Lower lobe of right lung (tissue), 2 donors: ENCODE results near the gene TNFRSF21. TPM values are rescaled to one million over a fixed set of nuclear protein-coding genes. Genes with fewer than 3 reads are reported as not detected.

ENCODE experiments used
- ATAC-seq, 2 donors: fragments of 200-7000 bp; cut with Tn5 transposase; one replicate each; pipeline ENCODE4 v1.9.1; 2020 to 2022; ENCODE audit warnings: mild to moderate bottlenecking in 2 of 2, moderate library complexity in 2 of 2
- DNase-seq: peaks from one replicate; pipeline ENCODE4 v3.0.0-alpha.2; 2020
- H3K27ac ChIP-seq: fragments of 200-600 bp; one replicate; pipeline ENCODE4 v1.8.0; 2022
- H3K27me3 ChIP-seq: fragments of 200-600 bp; one replicate; pipeline ENCODE4 v1.8.0; 2022; ENCODE audit warnings: low read depth
- H3K36me3 ChIP-seq: fragments of 200-600 bp; one replicate; pipeline ENCODE4 v1.8.0; 2022; ENCODE audit warnings: mild to moderate bottlenecking
- H3K4me1 ChIP-seq: fragments of 200-600 bp; one replicate; pipeline ENCODE4 v1.8.0; 2022
- H3K4me3 ChIP-seq: fragments of 200-600 bp; one replicate; pipeline ENCODE4 v1.8.0; 2022; ENCODE audit warnings: mild to moderate bottlenecking
- H3K9me3 ChIP-seq: fragments of 200-600 bp; one replicate; pipeline ENCODE4 v1.8.0; 2022
- CTCF ChIP-seq: fragments of 200-600 bp; IDR thresholded peaks from one replicate; pipeline ENCODE4 v1.8.0; 2022; ENCODE audit warnings: antibody characterized with exemption, mild to moderate bottlenecking
- intact Hi-C: fragments of 100-400 bp; cut with DNase I; formaldehyde crosslinking; loops from one replicate; pipeline ENCODE4 v1.11.0; 2022
- total RNA-seq: library from RNA; stranded (reverse); fragmentation: NEBNext Ultra II Directional; extraction: Animal tissue kit (Norgen Biotek cat#: 25700); gene quantifications from one replicate; pipeline ENCODE4 v1.2.1, GENCODE V29; 2021
- donor health status: DM: no; HTN: yes; CAD: no; lungs with severe emphysema.

The TNFRSF21 gene
- total RNA-seq, 1 donor from 2014 or later, result 21.7 TPM

- Histone ChIP-seq H3K27me3 (no peaks in the 10 kb centered on the region), H3K4me1 (peaks cover 4% of the 10 kb centered on the region), H3K36me3 (no peaks in the 10 kb centered on the region), H3K9me3 (no peaks in the 10 kb centered on the region), H3K27ac (no peak overlapping the region), H3K4me3 (no peak overlapping the region)
- TF ChIP-seq CTCF, result no peak
- ATAC-seq, result no peak
- intact Hi-C loops, result no loop called here
- no peak for DNase-seq
These were observed 41.0 kb downstream of the TNFRSF21 start for GRCh38 chr6:47268572-47269187.

GRCh38 chr6:47267301-47267700 lies 42.4 kb downstream of the TNFRSF21 start:
- intact Hi-C loops, result no loop called here
- peaks cover 4% of the 10 kb centered on the region for H3K4me1 ChIP-seq
- DNase-seq (no peak), ATAC-seq (no peak)
- H3K36me3 ChIP-seq, result no peaks in the 10 kb centered on the region
- H3K4me3 ChIP-seq, result no peak overlapping the region
- no peaks in the 10 kb centered on the region for H3K9me3 ChIP-seq
- H3K27ac ChIP-seq, result no peak overlapping the region
- no peaks in the 10 kb centered on the region for H3K27me3 ChIP-seq
- TF ChIP-seq CTCF, result no peak

GRCh38 chr6:47265971-47266370 lies 43.7 kb downstream of the TNFRSF21 start:
- DNase-seq, result no peak
- no peak for ATAC-seq
- no peak overlapping the region for H3K27ac ChIP-seq
- TF ChIP-seq CTCF, result no peak
- no peaks in the 10 kb centered on the region for H3K9me3 ChIP-seq
- intact Hi-C loops, result no loop called here
- no peak overlapping the region for H3K4me3 ChIP-seq
- H3K4me1 ChIP-seq, result peaks cover 4% of the 10 kb centered on the region
- H3K27me3 ChIP-seq, result no peaks in the 10 kb centered on the region
- no peaks in the 10 kb centered on the region for H3K36me3 ChIP-seq

GRCh38 chr6:47264775-47265184 lies 44.9 kb downstream of the TNFRSF21 start:
- DNase-seq (no peak), ATAC-seq (no peak)
- no peaks in the 10 kb centered on the region for H3K36me3 ChIP-seq
- H3K9me3 ChIP-seq, result no peaks in the 10 kb centered on the region
- no peaks in the 10 kb centered on the region for H3K27me3 ChIP-seq
- no peak for TF ChIP-seq CTCF
- intact Hi-C loops, result no loop called here
- peaks cover 4% of the 10 kb centered on the region for H3K4me1 ChIP-seq
- no peak overlapping the region for H3K4me3 ChIP-seq
- no peak overlapping the region for H3K27ac ChIP-seq

- peaks cover 4% of the 10 kb centered on the region for H3K4me1 ChIP-seq
- no peaks in the 10 kb centered on the region for H3K36me3 ChIP-seq
- intact Hi-C loops, result no loop called here
- ATAC-seq (no peak), DNase-seq (no peak)
- H3K9me3 ChIP-seq, result no peaks in the 10 kb centered on the region
- no peak for TF ChIP-seq CTCF
- H3K27me3 ChIP-seq, result no peaks in the 10 kb centered on the region
- no peak overlapping the region for H3K4me3 ChIP-seq
- no peak overlapping the region for H3K27ac ChIP-seq
These were observed 46.4 kb downstream of the TNFRSF21 start for GRCh38 chr6:47263268-47263667.
